Glutamatergic neuron (in vitro differentiated cells): ENCODE measurements around the gene STARD10. TPM values are rescaled to one million over a fixed set of nuclear protein-coding genes. Genes with fewer than 3 reads are reported as not detected.

Source experiments
- DNase-seq: peaks from one replicate; pipeline ENCODE4 v3.0.0; 2022
- H3K27ac Mint-ChIP-seq: one replicate; pipeline ENCODE4 v1.8.0; 2020; ENCODE audit warnings: mild to moderate bottlenecking, mixed read lengths, inconsistent platforms; ENCODE audit not compliant: unreplicated experiment
- H3K27me3 Mint-ChIP-seq: one replicate; pipeline ENCODE4 v1.8.0; 2020; ENCODE audit warnings: mild to moderate bottlenecking, moderate library complexity, mixed read lengths, inconsistent platforms; ENCODE audit not compliant: unreplicated experiment
- H3K36me3 Mint-ChIP-seq: one replicate; pipeline ENCODE4 v1.8.0; 2020; ENCODE audit warnings: mild to moderate bottlenecking, mixed read lengths, inconsistent platforms; ENCODE audit not compliant: unreplicated experiment
- H3K4me1 Mint-ChIP-seq: one replicate; pipeline ENCODE4 v1.8.0; 2020; ENCODE audit warnings: mild to moderate bottlenecking, low read depth, mixed read lengths, inconsistent platforms; ENCODE audit not compliant: unreplicated experiment
- H3K4me3 Mint-ChIP-seq: one replicate; pipeline ENCODE4 v1.8.0; 2020; ENCODE audit warnings: mild to moderate bottlenecking, mixed read lengths, inconsistent platforms; ENCODE audit not compliant: unreplicated experiment
- H3K9me3 Mint-ChIP-seq: one replicate; pipeline ENCODE4 v1.8.0; 2020; ENCODE audit warnings: mild to moderate bottlenecking, moderate library complexity, mixed read lengths, inconsistent platforms; ENCODE audit not compliant: unreplicated experiment
- CTCF ChIP-seq: fragments of 200-600 bp; sonication (generic); IDR thresholded peaks from one replicate; pipeline ENCODE4 v1.5.0; 2021; ENCODE audit not compliant: partially characterized antibody, unreplicated experiment
- total RNA-seq: library from RNA; stranded (reverse); fragmentation: NEBNext Ultra II Directional; extraction: Animal tissue kit (Norgen Biotek cat#: 25700); gene quantifications from one replicate; pipeline ENCODE4 v1.2.1, GENCODE V29; 2021; ENCODE audit not compliant: unreplicated experiment

STARD10 gene
- total RNA-seq, 1 donor from 2014 or later = 13.5 TPM

- H3K27ac Mint-ChIP-seq = no peak overlapping the region
Measured at GRCh38 chr11:72721276-72721675, 72.6 kb downstream of the STARD10 start.

GRCh38 chr11:72720784-72721183 lies 73.1 kb downstream of the STARD10 start:
- Mint-ChIP-seq H3K27me3 (peaks cover 8% of the 10 kb centered on the region), H3K4me3 (no peak overlapping the region), H3K36me3 (no peaks in the 10 kb centered on the region), H3K4me1 (peaks cover 5% of the 10 kb centered on the region), H3K27ac (no peak overlapping the region), H3K9me3 (peaks cover 4% of the 10 kb centered on the region)
- no peak for TF ChIP-seq CTCF
- DNase-seq = no peak

More at GRCh38 chr11:72721276-72721675, 72.6 kb downstream of the STARD10 start:
- no peak for DNase-seq
- Mint-ChIP-seq H3K9me3 (peaks cover 4% of the 10 kb centered on the region), H3K4me3 (no peak overlapping the region), H3K27me3 (peaks cover 8% of the 10 kb centered on the region), H3K36me3 (no peaks in the 10 kb centered on the region), H3K4me1 (peaks cover 5% of the 10 kb centered on the region)
- no peak for TF ChIP-seq CTCF

- Mint-ChIP-seq H3K4me1 (peaks cover 5% of the 10 kb centered on the region), H3K9me3 (no peaks in the 10 kb centered on the region), H3K27me3 (peaks cover 8% of the 10 kb centered on the region), H3K27ac (no peak overlapping the region), H3K36me3 (no peaks in the 10 kb centered on the region), H3K4me3 (no peak overlapping the region)
- no peak for DNase-seq
- no peak for TF ChIP-seq CTCF
Measured at GRCh38 chr11:72720047-72720446, 73.8 kb downstream of the STARD10 start.

GRCh38 chr11:72719551-72719950 lies 74.3 kb downstream of the STARD10 start:
- Mint-ChIP-seq H3K27ac (no peak overlapping the region), H3K27me3 (peaks cover 8% of the 10 kb centered on the region), H3K9me3 (no peaks in the 10 kb centered on the region), H3K36me3 (no peaks in the 10 kb centered on the region), H3K4me3 (no peak overlapping the region), H3K4me1 (peaks cover 5% of the 10 kb centered on the region)
- DNase-seq = no peak
- no peak for TF ChIP-seq CTCF

GRCh38 chr11:72719144-72719543 lies 74.7 kb downstream of the STARD10 start:
- H3K4me1 Mint-ChIP-seq = peaks cover 5% of the 10 kb centered on the region
- DNase-seq = no peak
- no peak overlapping the region for H3K27ac Mint-ChIP-seq
- no peak for TF ChIP-seq CTCF
- peaks cover 8% of the 10 kb centered on the region for H3K27me3 Mint-ChIP-seq
- H3K36me3 Mint-ChIP-seq = no peaks in the 10 kb centered on the region
- H3K9me3 Mint-ChIP-seq = no peaks in the 10 kb centered on the region
- no peak overlapping the region for H3K4me3 Mint-ChIP-seq
